HG02623 (cell line): ENCODE results near the gene KARS1.
A peak's percentile ranks its signal among the peaks of the same experiment; 100 is the strongest.

Source experiments
- ATAC-seq: cut with Tn5 transposase; IDR thresholded peaks from one replicate; pipeline ENCODE4 v1.9.1; 2021; ENCODE audit warnings: moderate library complexity; ENCODE audit not compliant: unreplicated experiment

KARS1 gene

GRCh38 chr16:75588716-75589115 lies 58.7 kb downstream of the KARS1 start:
- no peak for ATAC-seq

GRCh38 chr16:75584108-75584507 lies 63.4 kb downstream of the KARS1 start:
- peak; percentile 72 for ATAC-seq

GRCh38 chr16:75579281-75579834 lies 68.1 kb downstream of the KARS1 start:
- ATAC-seq: no peak

- no peak for ATAC-seq
These were observed 68.7 kb downstream of the KARS1 start for GRCh38 chr16:75578725-75579124.

GRCh38 chr16:75578212-75578611 lies 69.3 kb downstream of the KARS1 start:
- ATAC-seq: no peak
